Panc1 (cell line): Measurements from ENCODE around the gene SLC37A1. TPM values are rescaled to one million over a fixed set of nuclear protein-coding genes. Genes with fewer than 3 reads are reported as not detected.

Source experiments
- ATAC-seq: fragments of 200-7000 bp; cut with Tn5 transposase; 2 replicates; pipeline ENCODE4 v1.9.1; 2020; ENCODE audit warnings: mild to moderate bottlenecking, moderate library complexity
- BruUV-seq: library from RNA; stranded (reverse); fragments of 400-500 nt; replicated peaks from 2 replicates; lab custom pipeline; 2021; lab: Mats Ljungman, UMichigan
- CTCF ChIA-PET: fragments of 300-600 bp; sonication (Branson Sonifier 250); formaldehyde crosslinking; loops from one replicate; lab custom pipeline; 2022; ENCODE audit warnings: antibody characterized with exemption; lab: Charles Lee
- POLR2A ChIA-PET: fragments of 300-600 bp; sonication (Branson Sonifier 250); formaldehyde crosslinking; loops from one replicate; lab custom pipeline; 2022; ENCODE audit warnings: antibody characterized with exemption; lab: Charles Lee
- DNase-seq: peaks from one replicate; pipeline ENCODE4 v3.0.0-alpha.2; 2010; ENCODE audit warnings: low read depth, low spot score
- H3K27ac ChIP-seq: 2 replicates; pipeline ENCODE4 v1.5.1; 2011; ENCODE audit warnings: mild to moderate bottlenecking, low read length, inconsistent platforms
- H3K27me3 ChIP-seq: fragments of 200-500 bp; sonication (Bioruptor generic); 2 replicates; pipeline ENCODE4 v1.6.0; 2014; ENCODE audit warnings: low read length, inconsistent platforms; ENCODE audit not compliant: control insufficient read depth, insufficient read depth
- H3K36me3 ChIP-seq: fragments of 200-500 bp; sonication (Bioruptor generic); 2 replicates; pipeline ENCODE4 v1.5.1; 2014; ENCODE audit warnings: inconsistent platforms, mild to moderate bottlenecking, low read length, moderate library complexity; ENCODE audit not compliant: control insufficient read depth, insufficient read depth
- H3K4me1 ChIP-seq: 2 replicates; pipeline ENCODE4 v1.5.1; 2011; ENCODE audit warnings: inconsistent platforms, mild to moderate bottlenecking, low read length, moderate library complexity; ENCODE audit not compliant: control insufficient read depth, insufficient read depth
- H3K4me3 ChIP-seq, 2 experiments: 2 replicates each; pipeline ENCODE4 v1.5.1; 2011 to 2012; ENCODE audit warnings: low read depth in 2 of 2, low read length in 2 of 2, mild to moderate bottlenecking in 2 of 2, inconsistent platforms in 1 of 2, moderate library complexity in 1 of 2
- H3K9me3 ChIP-seq: fragments of 200-500 bp; sonication (Bioruptor generic); 2 replicates; pipeline ENCODE4 v1.5.1; 2014; ENCODE audit warnings: low read depth, mild to moderate bottlenecking, inconsistent platforms, low read length, moderate library complexity; ENCODE audit not compliant: control insufficient read depth, insufficient read depth
- POLR2AphosphoS5 ChIP-seq: IDR thresholded peaks from 2 replicates; pipeline ENCODE4 v1.6.1; 2012; ENCODE audit warnings: mild to moderate bottlenecking, low read depth, low read length, moderate library complexity
- SIN3A ChIP-seq: IDR thresholded peaks from 2 replicates; pipeline ENCODE4 v1.6.1; 2012; ENCODE audit warnings: low read depth, mild to moderate bottlenecking, low read length, moderate library complexity, borderline replicate concordance; ENCODE audit not compliant: insufficient read depth
- TCF7L2 ChIP-seq: IDR thresholded peaks from 2 replicates; pipeline ENCODE4 v1.6.1; 2011; ENCODE audit warnings: mild to moderate bottlenecking, low read depth, low read length, inconsistent platforms
- in situ Hi-C: cut with HindIII; loops from 2 replicates; pipeline ENCODE4 v1.10.0; 2016; ENCODE audit warnings: low sequenced_read_pairs, low pct_unique_long_range_greater_than_20kb
- intact Hi-C: fragments of 100-400 bp; cut with micrococcal nuclease; formaldehyde crosslinking; loops from one replicate; pipeline ENCODE4 v1.10.0; 2022; ENCODE audit not compliant: unreplicated experiment
- total RNA-seq: library from RNA; stranded (reverse); gene quantifications from one replicate; pipeline ENCODE4 v1.2.1, GENCODE V29; 2021; ENCODE audit not compliant: unreplicated experiment
- TF ChIP-seq, protein P1 (sequence below), 2 experiments: IDR thresholded peaks; 2 replicates each; pipeline ENCODE4 v1.6.1; 2011 to 2012; ENCODE audit warnings: low read depth in 2 of 2, control low read depth in 1 of 2, low read length in 1 of 2, mild to moderate bottlenecking in 1 of 2, moderate library complexity in 1 of 2; ENCODE audit not compliant: insufficient read depth in 1 of 2
- TF ChIP-seq, protein P2 (sequence below): fragments of 450-650 bp; IDR thresholded peaks from 2 replicates; pipeline ENCODE4 v1.5.1; 2017; ENCODE audit warnings: mild to moderate bottlenecking

SLC37A1 gene
- total RNA-seq, 1 experiment from 2014 or later: 7.7 TPM

DNA sequence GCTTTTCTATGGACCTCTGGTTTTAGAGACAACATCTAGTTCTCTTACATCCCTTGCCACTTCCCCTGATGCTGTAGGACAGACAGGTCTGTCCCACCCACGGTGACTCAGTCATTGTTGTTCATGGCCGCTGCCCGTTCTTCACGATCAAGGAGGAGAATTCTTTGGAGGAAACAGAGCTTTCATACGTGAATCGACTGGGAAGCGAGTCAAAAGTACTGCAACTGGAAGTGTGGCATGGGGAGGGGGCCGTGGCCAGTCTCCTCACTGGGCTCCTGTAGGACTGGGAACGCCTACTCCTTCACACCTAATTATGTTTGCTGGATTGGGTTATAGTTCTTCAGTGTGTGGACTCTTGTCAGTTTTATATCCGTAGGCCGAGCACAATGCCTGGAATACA is 4.4 kb upstream of the SLC37A1 start:
- no TSS peak for BruUV-seq
- intact Hi-C loops (no loop called here), in situ Hi-C loops (no loop called here)
- ChIA-PET POLR2A (no interaction called here), CTCF (no interaction called here)
- DNase-seq: no peak
- no peak for ATAC-seq
- H3K27ac ChIP-seq: no peak overlapping the region
- no peak overlapping the region for H3K4me3 ChIP-seq
- no peaks in the 10 kb centered on the region for H3K9me3 ChIP-seq
- H3K36me3 ChIP-seq: no peaks in the 10 kb centered on the region
- H3K4me1 ChIP-seq: no peaks in the 10 kb centered on the region; the same call in 1 of the 2 replicates
- TF ChIP-seq, protein P1, sequence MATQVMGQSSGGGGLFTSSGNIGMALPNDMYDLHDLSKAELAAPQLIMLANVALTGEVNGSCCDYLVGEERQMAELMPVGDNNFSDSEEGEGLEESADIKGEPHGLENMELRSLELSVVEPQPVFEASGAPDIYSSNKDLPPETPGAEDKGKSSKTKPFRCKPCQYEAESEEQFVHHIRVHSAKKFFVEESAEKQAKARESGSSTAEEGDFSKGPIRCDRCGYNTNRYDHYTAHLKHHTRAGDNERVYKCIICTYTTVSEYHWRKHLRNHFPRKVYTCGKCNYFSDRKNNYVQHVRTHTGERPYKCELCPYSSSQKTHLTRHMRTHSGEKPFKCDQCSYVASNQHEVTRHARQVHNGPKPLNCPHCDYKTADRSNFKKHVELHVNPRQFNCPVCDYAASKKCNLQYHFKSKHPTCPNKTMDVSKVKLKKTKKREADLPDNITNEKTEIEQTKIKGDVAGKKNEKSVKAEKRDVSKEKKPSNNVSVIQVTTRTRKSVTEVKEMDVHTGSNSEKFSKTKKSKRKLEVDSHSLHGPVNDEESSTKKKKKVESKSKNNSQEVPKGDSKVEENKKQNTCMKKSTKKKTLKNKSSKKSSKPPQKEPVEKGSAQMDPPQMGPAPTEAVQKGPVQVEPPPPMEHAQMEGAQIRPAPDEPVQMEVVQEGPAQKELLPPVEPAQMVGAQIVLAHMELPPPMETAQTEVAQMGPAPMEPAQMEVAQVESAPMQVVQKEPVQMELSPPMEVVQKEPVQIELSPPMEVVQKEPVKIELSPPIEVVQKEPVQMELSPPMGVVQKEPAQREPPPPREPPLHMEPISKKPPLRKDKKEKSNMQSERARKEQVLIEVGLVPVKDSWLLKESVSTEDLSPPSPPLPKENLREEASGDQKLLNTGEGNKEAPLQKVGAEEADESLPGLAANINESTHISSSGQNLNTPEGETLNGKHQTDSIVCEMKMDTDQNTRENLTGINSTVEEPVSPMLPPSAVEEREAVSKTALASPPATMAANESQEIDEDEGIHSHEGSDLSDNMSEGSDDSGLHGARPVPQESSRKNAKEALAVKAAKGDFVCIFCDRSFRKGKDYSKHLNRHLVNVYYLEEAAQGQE (IDR thresholded peaks at IDR 0.05; ENCODE audit: insufficient read depth in 1 of 2, low read depth in 2 of 2, low read length in 1 of 2): no peak
- TF ChIP-seq POLR2AphosphoS5: no peak
- no peak for TF ChIP-seq TCF7L2
- no peak for TF ChIP-seq SIN3A
- TF ChIP-seq, protein P2, sequence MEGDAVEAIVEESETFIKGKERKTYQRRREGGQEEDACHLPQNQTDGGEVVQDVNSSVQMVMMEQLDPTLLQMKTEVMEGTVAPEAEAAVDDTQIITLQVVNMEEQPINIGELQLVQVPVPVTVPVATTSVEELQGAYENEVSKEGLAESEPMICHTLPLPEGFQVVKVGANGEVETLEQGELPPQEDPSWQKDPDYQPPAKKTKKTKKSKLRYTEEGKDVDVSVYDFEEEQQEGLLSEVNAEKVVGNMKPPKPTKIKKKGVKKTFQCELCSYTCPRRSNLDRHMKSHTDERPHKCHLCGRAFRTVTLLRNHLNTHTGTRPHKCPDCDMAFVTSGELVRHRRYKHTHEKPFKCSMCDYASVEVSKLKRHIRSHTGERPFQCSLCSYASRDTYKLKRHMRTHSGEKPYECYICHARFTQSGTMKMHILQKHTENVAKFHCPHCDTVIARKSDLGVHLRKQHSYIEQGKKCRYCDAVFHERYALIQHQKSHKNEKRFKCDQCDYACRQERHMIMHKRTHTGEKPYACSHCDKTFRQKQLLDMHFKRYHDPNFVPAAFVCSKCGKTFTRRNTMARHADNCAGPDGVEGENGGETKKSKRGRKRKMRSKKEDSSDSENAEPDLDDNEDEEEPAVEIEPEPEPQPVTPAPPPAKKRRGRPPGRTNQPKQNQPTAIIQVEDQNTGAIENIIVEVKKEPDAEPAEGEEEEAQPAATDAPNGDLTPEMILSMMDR: no peak
- no peaks in the 10 kb centered on the region for H3K27me3 ChIP-seq

DNA sequence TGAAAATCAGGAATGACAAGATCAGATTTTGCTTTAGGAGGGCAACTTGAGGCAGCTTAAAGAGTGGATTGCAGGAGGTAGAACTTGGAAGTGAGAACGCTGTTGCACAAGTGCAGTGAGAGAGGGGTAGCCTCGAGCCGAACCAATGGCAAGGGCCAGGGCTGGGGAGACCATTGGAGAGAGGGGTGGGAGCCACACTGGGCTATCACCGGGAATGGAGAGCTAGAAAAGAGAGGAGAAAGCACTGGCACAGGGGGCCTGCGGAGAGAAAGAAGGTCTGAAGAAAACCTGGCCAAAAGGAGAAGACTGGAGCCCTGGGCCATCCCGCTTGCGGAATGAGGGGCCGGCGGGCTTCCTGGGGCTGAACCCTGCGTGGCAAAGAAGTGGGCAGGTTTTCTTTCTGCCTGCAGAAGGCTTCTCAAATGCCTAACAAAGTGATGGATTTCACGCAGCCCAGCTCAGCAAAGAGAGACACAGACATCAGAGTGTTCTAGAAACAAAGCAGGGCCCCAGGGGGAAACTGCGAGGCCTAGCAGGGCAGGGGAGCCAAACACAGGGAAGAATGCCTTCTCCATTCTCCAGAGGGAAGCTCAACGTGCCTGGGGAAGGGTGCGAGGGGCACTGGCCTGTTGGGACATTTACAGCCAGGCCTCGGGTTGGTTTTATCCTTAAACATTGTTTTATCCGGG is 1.2 kb upstream of the SLC37A1 start:
- ChIA-PET POLR2A (no interaction called here), CTCF (no interaction called here)
- Histone ChIP-seq H3K4me1 (peaks cover 7% of the 10 kb centered on the region), H3K9me3 (no peaks in the 10 kb centered on the region), H3K36me3 (no peaks in the 10 kb centered on the region), H3K27ac (no peak overlapping the region), H3K27me3 (no peaks in the 10 kb centered on the region), H3K4me3 (no peak overlapping the region)
- intact Hi-C loops: no loop called here
- DNase-seq (no peak), ATAC-seq (no peak)
- BruUV-seq: no TSS peak
- in situ Hi-C loops: no loop called here
- TF ChIP-seq, protein P1 (IDR thresholded peaks at IDR 0.05; ENCODE audit: insufficient read depth in 1 of 2, low read depth in 2 of 2, low read length in 1 of 2): no peak
- TF ChIP-seq POLR2AphosphoS5 (no peak), TCF7L2 (no peak), SIN3A (no peak)
- TF ChIP-seq, protein P2: no peak
